Activated effector memory CD4-positive, alpha-beta T cell treated with Interleukin-2 at 50 U/mL for 16 hours (primary cell): ENCODE measurements around the gene MYH9.

ENCODE experiments used
- DNase-seq: peaks from one replicate; pipeline ENCODE4 v3.0.0-alpha.2; 2020

MYH9 gene

DNA sequence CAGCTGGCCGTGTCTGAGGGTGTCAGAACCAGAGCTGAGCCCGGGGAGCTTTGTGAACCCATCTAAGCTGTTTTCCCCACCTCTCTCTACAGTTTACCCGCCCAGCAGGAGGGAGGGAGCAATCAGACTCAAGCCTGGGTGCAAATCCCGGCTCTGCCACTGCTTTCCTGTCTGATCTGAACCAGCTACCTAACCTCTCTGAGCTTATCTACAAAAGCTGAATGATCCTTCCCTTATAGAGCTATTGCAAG, 148.7 kb downstream of the MYH9 start:
- no peak for DNase-seq

DNA sequence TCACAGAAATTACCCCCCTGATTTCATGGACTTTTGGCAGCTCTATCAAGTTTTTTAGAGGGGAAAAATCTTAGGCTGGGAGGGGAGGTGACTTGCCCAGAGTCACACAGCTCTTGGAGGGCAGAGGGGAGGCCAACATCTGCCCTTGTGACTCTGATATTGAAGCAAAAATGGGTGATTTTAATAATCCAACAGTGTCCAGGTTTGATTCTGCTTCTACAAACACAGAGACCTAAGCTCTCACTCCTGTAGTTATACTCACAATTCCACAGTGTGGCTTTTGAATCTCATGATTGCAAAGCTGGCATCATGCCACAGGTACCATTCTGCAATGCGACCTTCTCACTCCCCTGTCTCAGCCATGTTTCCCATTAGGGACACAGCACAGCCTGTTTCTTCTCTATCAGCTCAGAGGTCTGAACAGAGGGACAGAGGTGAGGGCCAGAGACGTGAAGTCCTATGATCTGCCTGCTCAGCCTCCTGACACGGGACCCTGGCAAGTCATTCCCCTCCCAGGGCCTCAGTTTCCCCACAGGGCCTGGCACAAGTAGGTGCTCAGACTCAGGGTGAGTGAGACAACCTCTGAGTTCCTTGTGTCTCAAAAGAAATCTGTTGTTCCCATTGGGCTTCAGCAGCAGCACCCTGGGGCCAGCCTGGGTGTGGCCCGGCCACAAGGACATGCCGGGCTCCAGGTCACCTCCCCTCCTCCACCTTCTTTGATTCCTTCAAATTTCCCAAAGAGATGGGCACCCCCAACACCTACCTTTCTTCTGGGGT, 149.2 kb downstream of the MYH9 start:
- no peak for DNase-seq

DNA sequence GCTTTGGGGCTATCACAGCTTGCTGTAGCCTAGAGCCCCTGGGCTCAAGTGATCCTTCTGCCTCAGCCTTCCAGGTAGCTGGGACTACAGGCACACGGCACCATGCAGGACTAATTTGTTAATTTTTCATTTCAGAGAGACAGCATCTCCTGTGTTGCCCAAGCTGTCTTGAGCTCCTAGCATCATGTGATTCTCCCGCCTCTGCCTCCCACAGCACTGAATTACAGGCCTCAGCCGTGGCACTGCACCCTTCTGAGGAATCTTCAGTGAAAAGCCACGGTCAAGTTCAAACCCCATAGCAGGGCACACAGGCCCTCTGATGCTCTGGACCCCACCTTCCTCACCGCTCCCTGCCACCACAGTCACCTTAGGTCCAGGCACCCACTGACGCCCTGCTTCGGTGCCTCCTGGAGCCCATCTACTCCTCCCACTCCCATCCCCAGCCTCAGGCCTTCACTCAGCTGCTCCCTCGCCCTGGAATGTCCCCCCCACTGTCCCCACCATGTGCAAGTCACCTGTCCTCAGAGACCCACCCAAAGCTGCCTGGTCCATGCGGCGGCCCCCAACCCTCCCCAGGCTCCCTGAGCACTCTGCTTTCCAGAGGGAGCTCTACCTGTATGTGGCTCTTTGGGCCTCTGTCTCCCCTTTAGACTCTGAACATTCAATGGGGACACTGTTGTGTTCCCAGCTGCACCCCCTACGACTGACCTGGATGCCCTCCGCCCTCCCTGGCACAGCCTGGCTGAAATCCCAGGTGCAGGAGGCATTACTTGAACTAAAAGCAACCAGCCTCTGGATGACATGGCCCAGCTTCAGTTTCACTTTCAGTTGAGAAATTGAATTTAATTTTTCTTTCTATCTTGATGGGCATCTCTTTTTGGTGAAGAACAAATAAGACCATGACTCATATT, 150.1 kb downstream of the MYH9 start:
- DNase-seq: no peak

DNA sequence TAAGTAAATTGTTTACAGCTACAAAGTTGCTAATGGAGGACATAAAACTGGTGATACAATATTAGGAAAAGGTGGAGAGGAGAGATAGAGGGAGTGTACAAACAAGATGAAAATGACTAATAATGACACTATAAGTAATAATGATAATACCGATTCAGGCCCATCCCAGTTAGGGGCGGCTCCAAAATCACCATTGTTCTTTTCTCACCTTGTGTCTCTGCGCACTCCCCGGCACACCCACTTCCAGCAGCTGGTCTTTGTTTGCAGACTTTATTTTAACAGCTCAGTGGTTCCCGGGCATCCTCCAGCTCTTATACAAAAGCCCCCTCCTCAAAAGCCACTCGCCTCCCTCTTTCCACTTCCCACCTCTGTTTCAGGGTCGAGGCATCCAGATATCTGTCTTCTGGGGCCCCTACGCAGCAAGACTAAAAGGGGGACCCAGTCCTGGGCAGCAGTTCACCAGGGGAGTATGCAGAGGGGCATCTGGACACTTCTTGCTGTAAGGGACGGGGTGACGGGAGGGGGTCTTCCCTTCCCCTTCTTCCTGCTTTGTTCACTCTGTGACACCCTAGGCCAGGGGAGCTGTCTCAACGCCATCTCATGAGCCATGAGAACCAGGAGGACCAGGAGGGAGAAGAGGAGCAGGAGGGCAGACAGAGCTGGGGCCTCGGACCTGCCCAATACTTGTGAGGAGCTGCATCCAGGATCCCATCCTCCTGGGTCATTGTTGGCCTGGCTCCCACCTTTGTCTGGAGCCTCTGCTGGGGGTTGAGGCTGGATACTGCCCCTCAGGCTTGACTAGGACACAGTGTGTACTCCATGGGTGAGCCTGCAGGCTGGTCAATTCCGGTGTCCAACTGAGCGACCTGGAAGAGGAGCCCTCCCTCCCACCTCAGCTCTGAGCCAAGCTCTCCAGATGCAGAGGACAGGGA, 151.1 kb downstream of the MYH9 start:
- DNase-seq: no peak

DNA sequence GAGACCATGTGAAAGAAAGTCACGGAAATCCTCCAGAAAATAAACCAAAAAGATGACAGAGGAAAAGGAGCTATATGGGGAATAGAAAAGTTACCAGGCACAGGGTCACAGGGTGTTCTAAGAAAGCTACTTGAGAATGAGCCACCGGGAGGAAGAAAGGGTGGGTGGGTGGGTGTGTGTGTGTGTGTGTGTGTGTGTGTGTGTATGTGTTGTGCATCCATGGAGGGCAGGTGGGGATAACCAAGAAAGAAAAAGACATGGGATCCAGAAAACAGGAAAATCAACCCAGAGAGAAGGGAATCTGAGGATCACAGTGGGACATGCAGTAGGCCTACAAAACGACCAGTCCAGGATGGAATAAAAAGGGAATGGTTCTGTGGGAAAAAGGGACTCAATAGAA, 152.2 kb downstream of the MYH9 start:
- no peak for DNase-seq

DNA sequence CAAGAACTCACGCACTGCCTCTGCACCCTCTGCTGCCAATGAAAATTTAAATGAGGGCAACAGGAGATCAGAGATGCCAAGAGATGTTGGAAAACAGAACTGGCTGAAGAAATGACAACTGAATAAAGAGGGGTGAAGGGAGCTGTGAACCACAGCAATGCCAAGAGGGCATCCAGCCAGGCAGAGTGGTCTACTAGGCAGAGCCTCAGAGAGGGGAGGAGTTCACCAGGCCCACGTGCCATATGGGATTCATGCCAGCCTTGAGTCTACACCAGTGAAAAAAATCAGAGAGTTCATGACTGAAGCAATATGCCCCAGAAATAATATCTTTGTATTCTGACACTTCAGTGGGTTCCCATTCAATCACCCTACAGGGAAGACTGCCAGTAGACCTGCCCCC, 152.8 kb downstream of the MYH9 start:
- DNase-seq: no peak

DNA sequence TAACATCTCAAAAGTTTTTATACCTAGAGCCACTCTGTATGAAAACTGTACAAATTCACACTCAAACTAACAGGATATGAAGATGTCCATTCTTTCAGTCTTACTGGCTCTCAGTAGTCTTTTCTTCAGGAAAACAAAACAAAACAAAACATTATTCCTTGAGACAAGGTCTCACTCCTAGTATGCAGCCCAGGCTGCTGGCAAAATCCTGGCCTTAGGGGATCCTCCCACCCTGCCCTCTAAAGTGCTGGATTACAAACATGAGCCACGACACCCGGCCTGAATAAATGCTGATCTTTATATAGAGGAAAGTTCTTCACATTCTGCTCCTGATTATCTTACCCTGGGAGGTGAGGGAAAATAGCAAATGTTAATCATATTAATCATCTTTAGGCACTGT, 153.6 kb downstream of the MYH9 start:
- no peak for DNase-seq

DNA sequence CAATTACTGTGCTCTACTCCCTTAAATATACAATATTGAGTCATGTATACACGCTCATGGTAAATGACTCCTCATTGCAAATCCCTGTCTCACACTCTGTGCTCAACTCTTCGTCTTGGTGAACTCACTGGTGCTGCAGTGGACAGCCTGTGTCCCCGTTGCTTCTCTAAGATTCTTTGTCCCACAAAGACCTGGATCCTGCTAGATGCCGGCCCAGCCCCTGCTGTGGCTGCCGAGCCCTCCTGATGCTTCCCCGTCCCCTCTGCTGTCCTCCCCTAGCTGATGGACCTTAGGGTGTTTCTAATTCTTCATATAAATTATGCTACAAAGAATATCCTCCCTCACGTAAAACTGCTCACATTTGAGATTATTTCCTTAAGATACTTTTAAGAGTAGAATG, 154.0 kb downstream of the MYH9 start:
- DNase-seq: no peak

DNA sequence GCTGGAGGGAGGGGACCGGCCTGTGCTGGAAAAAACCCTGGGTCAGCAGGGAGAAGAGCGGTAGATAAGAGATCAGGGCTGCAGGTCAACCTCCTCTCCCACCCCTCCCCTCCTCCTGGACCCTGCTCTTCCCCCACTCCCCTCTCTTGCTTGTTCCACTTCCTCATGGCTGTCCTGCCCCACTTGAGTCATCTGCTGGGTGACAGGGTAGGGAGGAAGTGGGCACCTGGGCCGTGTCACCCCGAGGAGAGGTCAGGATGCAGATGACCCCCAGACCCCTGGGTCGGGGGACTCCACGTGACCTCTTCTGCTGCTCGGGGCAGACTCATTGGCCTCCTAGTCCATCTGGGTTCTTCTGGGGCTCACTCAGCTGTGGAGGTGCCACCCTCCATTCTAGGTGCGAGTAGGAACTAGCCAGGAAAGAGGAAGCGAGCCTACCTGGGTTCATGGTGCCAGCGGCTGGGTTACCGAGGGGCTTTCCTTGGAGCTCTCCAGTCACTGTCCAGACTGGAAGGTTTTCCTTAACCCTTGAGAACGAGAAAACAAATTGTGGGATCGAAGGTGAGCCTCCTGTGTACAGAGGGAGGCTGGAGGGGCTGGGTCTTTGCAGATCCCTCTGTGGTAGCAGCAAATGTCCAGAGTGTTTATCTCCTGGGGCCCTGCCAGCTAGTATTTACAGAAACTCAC, 154.9 kb downstream of the MYH9 start:
- DNase-seq: no peak
